HEK293 (cell line): ENCODE data around the gene GRM4.
A peak's percentile ranks its signal among the peaks of the same experiment; 100 is the strongest.

ENCODE experiments used
- CTCF ChIA-PET: fragments of 350-600 bp; formaldehyde crosslinking; extraction: SDS; loops from one replicate; lab custom pipeline; 2021; ENCODE audit warnings: antibody characterized with exemption; lab: Yijun Ruan, JAX
- POLR2A ChIA-PET: fragments of 300-600 bp; formaldehyde crosslinking; extraction: SDS; loops from one replicate; lab custom pipeline; 2020; ENCODE audit warnings: antibody characterized with exemption, inconsistent platforms; lab: Yijun Ruan, JAX
- H3K27ac ChIP-seq: fragments of 200-500 bp; sonication (Bioruptor generic); 2 replicates; pipeline ENCODE4 v1.5.1; 2014; ENCODE audit warnings: low read depth, low read length, control low read depth, inconsistent platforms; ENCODE audit errors: extremely low read depth
- H3K36me3 ChIP-seq, 2 experiments: fragments of 200-500 bp in 1 of 2; sonication (Bioruptor generic) in 1 of 2; 1 replicate in 1 of 2; 2 replicates in 1 of 2; pipeline ENCODE4 v1.5.1; 2014 to 2017; ENCODE audit warnings: inconsistent platforms in 2 of 2, low read length in 2 of 2; ENCODE audit not compliant: control insufficient read depth in 2 of 2, insufficient read depth in 1 of 2
- H3K4me1 ChIP-seq: fragments of 200-500 bp; sonication (Bioruptor generic); 2 replicates; pipeline ENCODE4 v1.5.1; 2014; ENCODE audit warnings: mild to moderate bottlenecking, low read length, inconsistent platforms; ENCODE audit not compliant: control insufficient read depth, insufficient read depth
- H3K4me3 ChIP-seq: 2 replicates; pipeline ENCODE4 v1.5.1; 2011; ENCODE audit warnings: low read depth, mild to moderate bottlenecking, control low read depth, low read length, moderate library complexity
- H3K9me3 ChIP-seq: fragments of 200-500 bp; sonication (Bioruptor generic); 2 replicates; pipeline ENCODE4 v1.5.1; 2014; ENCODE audit warnings: low read depth, low read length, inconsistent platforms; ENCODE audit not compliant: control insufficient read depth, insufficient read depth
- EGR2 ChIP-seq: fragments of 450-650 bp; formaldehyde crosslinking; IDR thresholded peaks from 2 replicates; pipeline ENCODE4 v1.5.1; 2016; ENCODE audit warnings: low read depth, missing biosample characterization, missing genetic modification characterization
- GLIS1 ChIP-seq: fragments of 450-650 bp; formaldehyde crosslinking; IDR thresholded peaks from 2 replicates; pipeline ENCODE4 v1.5.1; 2016; ENCODE audit warnings: missing biosample characterization, missing genetic modification characterization
- SCRT1 ChIP-seq: fragments of 450-650 bp; formaldehyde crosslinking; IDR thresholded peaks from 2 replicates; pipeline ENCODE4 v1.5.1; 2016; ENCODE audit warnings: missing biosample characterization, missing genetic modification characterization, borderline replicate concordance
- SCRT2 ChIP-seq: fragments of 450-650 bp; formaldehyde crosslinking; IDR thresholded peaks from 2 replicates; pipeline ENCODE4 v1.5.1; 2016; ENCODE audit warnings: missing biosample characterization, missing genetic modification characterization
- SETDB1 ChIP-seq: IDR thresholded peaks from one replicate; pipeline ENCODE4 v1.6.1; 2017; ENCODE audit warnings: mild to moderate bottlenecking, low read length, moderate library complexity, mixed read lengths; ENCODE audit not compliant: insufficient read length
- TRIM28 ChIP-seq: IDR thresholded peaks from 2 replicates; pipeline ENCODE4 v1.6.1; 2011; ENCODE audit warnings: low read length, control low read depth, borderline replicate concordance
- ZIC2 ChIP-seq: fragments of 450-650 bp; formaldehyde crosslinking; IDR thresholded peaks from 2 replicates; pipeline ENCODE4 v1.5.1; 2016; ENCODE audit warnings: missing biosample characterization, missing genetic modification characterization
- ZNF16 ChIP-seq: fragments of 450-650 bp; formaldehyde crosslinking; IDR thresholded peaks from 2 replicates; pipeline ENCODE4 v1.5.1; 2016; ENCODE audit warnings: low read depth, missing biosample characterization, missing genetic modification characterization
- ZNF335 ChIP-seq: fragments of 450-650 bp; formaldehyde crosslinking; conservative IDR thresholded peaks from 2 replicates; pipeline ENCODE4 v1.5.1; 2016; ENCODE audit warnings: missing biosample characterization, missing genetic modification characterization
- ZNF366 ChIP-seq: fragments of 450-650 bp; formaldehyde crosslinking; conservative IDR thresholded peaks from 2 replicates; pipeline ENCODE4 v1.5.1; 2016; ENCODE audit warnings: missing biosample characterization, missing genetic modification characterization
- ZSCAN30 ChIP-seq: fragments of 450-650 bp; IDR thresholded peaks from 2 replicates; pipeline ENCODE4 v1.5.1; 2018; ENCODE audit warnings: missing biosample characterization, mild to moderate bottlenecking, missing genetic modification characterization, moderate library complexity
- TF ChIP-seq, protein P1 (sequence below): fragments of 450-650 bp; formaldehyde crosslinking; IDR thresholded peaks from 2 replicates; pipeline ENCODE4 v1.5.1; 2017; ENCODE audit warnings: missing biosample characterization, missing genetic modification characterization
- TF ChIP-seq, protein P2 (sequence below): fragments of 450-650 bp; formaldehyde crosslinking; optimal IDR thresholded peaks from 2 replicates; pipeline ENCODE3; 2016; ENCODE audit warnings: missing biosample characterization, mild to moderate bottlenecking, missing genetic modification characterization
- TF ChIP-seq, protein P3 (sequence below): fragments of 450-650 bp; formaldehyde crosslinking; IDR thresholded peaks from 2 replicates; pipeline ENCODE4 v1.5.1; 2016; ENCODE audit warnings: missing biosample characterization, missing genetic modification characterization
- TF ChIP-seq, protein P4 (sequence below): fragments of 450-650 bp; formaldehyde crosslinking; IDR thresholded peaks from 2 replicates; pipeline ENCODE4 v1.5.1; 2016; ENCODE audit warnings: missing biosample characterization, missing genetic modification characterization

GRM4 gene

DNA sequence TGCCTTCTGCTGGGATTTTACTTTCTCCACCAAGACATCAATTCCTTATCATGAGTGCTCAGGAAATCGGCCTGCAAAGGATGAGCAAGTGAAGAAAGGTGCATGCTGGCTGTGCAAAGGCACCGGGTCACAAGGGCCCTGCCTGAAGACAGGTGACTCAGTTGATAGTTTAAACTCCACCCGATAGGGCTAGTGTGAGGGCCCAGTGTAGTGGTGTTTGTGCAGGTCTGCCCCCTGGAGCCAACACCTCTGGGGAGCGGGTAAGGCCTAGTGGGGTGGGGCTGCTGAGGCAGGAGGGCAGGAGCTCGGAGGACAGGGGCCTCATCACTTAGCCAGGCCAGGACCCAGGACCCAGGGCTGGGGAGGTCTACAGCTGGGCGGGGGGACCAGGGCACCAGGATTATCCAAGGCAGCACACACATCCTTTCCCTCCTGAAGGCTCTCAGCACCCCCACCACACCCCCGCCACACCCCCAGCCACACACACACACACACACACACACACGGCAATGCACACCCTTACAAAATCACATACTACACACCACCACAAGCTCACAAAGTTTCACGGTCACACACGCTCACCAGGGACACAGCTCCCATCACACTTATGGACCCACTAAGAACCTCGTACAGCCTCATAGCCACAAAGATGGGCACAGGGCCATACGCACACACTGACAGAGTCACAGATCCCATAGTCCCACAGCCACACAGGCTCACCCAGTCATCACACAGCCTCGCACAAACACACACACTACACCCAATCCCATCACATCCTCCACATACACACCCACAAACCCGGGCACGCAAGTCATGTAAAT, 75.4 kb downstream of the GRM4 start (continued):
- TF ChIP-seq, protein P1, sequence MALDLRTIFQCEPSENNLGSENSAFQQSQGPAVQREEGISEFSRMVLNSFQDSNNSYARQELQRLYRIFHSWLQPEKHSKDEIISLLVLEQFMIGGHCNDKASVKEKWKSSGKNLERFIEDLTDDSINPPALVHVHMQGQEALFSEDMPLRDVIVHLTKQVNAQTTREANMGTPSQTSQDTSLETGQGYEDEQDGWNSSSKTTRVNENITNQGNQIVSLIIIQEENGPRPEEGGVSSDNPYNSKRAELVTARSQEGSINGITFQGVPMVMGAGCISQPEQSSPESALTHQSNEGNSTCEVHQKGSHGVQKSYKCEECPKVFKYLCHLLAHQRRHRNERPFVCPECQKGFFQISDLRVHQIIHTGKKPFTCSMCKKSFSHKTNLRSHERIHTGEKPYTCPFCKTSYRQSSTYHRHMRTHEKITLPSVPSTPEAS (tag by site-specific recombination), result peak; percentile 97

DNA sequence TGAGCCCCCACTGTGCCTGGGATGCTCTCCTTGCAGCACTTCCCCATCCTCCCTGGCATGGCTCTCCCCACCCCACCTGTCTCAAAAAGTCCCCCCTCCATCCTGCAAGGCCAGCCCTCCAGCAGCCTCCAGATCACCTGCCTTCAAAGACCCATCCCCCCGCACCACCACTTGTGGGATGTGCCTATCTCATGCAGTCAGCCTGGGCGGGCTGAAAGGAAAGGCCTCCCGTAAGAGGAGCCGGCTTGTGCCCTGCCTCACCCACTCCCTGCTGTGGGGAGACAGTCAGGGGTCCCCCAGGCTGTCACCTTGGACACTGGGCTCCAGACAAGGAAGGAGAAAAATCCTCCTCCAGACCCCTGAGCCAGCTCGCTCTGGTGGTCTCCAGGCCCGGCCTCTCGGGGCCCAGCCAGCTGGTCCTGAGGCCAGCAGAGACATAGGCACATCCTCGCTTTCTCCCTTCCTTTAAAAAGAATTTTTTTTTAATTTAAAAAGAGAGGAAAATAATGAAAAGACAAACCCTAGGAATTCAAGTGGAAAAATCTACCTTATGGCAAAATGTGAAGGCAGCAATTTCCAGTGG, 77.3 kb downstream of the GRM4 start:
- Histone ChIP-seq H3K27ac (no peak overlapping the region), H3K4me1 (no peaks in the 10 kb centered on the region), H3K4me3 (no peak overlapping the region), H3K36me3 (no peaks in the 10 kb centered on the region), H3K9me3 (no peaks in the 10 kb centered on the region)
- POLR2A ChIA-PET, result no interaction called here
- TF ChIP-seq SCRT2 (tag by site-specific recombination) (peak; percentile 44; the same call in 1 of the 2 replicates), ZNF16 (tag by site-specific recombination) (no peak), EGR2 (tag by site-specific recombination) (peak; percentile 24; the same call in 1 of the 2 replicates)
- CTCF ChIA-PET, result interaction anchor here (0.7 to 3.4 kb wide), 7 partner anchors 9 to 297 kb away, joined by 3 to 23 read pairs (median 3); no protein-coding TSS in a partner anchor

DNA sequence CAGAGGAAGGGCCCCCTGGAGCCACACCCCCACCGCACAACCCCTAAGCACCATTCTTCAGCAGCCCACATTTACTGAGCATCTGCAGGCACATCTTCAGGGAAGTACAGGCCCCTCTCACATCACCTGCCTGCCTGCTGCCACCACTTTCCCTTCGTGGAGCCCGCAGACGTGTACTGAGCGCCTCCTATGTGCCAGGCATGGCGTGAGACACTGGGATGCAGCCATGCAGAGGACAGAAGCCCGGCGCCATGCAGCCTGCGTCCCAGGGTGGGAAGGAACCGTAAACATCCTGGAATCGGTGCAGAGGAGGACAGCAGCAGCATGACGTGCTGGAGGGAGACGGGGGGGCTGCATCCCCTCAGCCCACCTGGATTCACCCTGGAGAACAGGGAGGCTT, 78.1 kb downstream of the GRM4 start:
- Histone ChIP-seq H3K27ac (no peak overlapping the region), H3K9me3 (no peaks in the 10 kb centered on the region), H3K4me3 (no peak overlapping the region), H3K4me1 (no peaks in the 10 kb centered on the region), H3K36me3 (no peaks in the 10 kb centered on the region)
- ChIA-PET POLR2A (no interaction called here), CTCF (interaction anchor here (0.7 to 3.4 kb wide), 6 partner anchors 13 to 297 kb away, joined by 3 to 23 read pairs (median 4); no protein-coding TSS in a partner anchor)
- TF ChIP-seq TRIM28 (no peak), GLIS1 (0 out of 2 replicates have a peak, but pooled peaks have one; percentile 19)

DNA sequence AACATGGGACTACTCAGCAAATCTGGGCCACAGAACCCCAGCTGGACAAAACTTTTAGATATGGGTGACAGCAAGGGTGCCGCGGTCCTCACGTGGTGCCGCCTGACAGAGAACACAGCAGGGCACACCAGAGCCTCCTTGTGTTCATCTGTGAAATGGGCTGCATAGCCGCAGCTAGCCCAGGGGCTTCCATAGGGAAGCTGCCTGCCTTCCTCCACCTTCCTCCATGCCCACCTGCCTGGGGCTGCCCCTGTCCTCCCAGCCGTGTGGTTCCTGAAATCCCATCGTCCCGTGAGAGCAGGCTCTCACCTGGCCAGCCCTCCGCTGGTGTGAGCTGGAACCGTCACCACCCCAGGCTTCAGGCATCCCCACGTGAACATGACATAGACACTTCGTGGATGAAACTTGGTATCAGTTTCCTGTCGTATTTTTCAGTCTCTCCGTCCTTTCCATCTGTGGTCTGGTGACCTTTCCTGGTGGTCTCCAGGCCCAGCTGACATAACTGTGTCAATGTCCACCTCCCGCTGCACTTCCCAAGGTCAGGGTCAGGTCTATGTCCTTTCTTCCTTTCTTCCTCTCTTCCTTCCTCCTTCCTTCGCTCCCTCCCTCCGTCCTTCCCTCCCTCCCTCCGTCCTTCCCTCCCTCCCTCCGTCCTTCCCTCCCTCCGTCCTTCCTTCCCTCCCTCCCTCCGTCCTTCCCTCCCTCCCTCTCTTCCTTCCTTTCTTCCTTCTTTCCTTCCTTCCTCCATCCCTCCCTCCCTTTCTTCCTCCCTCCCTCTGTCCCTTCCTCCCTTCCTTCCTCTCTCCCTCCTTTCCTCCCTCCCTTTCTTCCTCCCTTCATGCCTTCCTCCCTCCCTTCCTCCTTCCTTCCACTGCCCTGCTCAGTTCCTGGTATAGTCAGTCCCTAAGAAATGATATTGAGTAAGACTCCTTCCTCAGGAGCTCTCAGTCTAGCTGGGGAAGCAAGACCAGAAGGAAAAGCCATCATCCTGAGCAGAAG, 78.8 kb downstream of the GRM4 start:
- no peak overlapping the region for H3K4me3 ChIP-seq
- no peaks in the 10 kb centered on the region for H3K4me1 ChIP-seq
- H3K9me3 ChIP-seq, result no peaks in the 10 kb centered on the region
- ChIA-PET POLR2A (no interaction called here), CTCF (interaction anchor here (0.7 to 3.4 kb wide), 4 partner anchors 13 to 296 kb away, joined by 4 to 23 read pairs (median 4); no protein-coding TSS in a partner anchor)
- H3K27ac ChIP-seq, result no peak overlapping the region
- TF ChIP-seq ZNF366 (tag by site-specific recombination) (peak; percentile 97), TRIM28 (no peak)
- H3K36me3 ChIP-seq, result no peaks in the 10 kb centered on the region

DNA sequence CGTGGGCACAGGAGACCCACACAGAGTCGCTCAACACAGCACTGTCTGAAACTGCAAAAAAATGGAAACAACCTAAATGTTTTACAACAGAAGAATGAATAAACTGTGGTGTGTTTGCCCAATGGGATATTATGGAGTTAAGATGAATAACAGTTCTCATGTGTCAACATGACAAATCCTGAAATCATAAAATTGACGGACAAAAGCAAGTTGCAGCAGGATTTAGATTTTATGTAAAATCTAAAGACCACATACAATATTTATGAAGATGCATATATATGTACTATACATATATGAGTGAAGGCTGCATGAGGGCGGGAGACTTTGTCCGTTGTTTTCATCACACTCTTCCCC, 79.7 kb downstream of the GRM4 start:
- no peaks in the 10 kb centered on the region for H3K36me3 ChIP-seq
- no peak overlapping the region for H3K4me3 ChIP-seq
- no peaks in the 10 kb centered on the region for H3K9me3 ChIP-seq
- no peak overlapping the region for H3K27ac ChIP-seq
- CTCF ChIA-PET, result interaction anchor here (0.6 kb wide), 1 partner anchor 452 kb away, joined by 3 read pairs; no protein-coding TSS in a partner anchor
- no peaks in the 10 kb centered on the region for H3K4me1 ChIP-seq
- POLR2A ChIA-PET, result no interaction called here
- TF ChIP-seq SETDB1 (no peak), ZIC2 (tag by site-specific recombination) (no peak), ZNF335 (tag by site-specific recombination) (no peak), ZSCAN30 (no peak), SCRT1 (tag by site-specific recombination) (no peak)
- TF ChIP-seq, protein P2, sequence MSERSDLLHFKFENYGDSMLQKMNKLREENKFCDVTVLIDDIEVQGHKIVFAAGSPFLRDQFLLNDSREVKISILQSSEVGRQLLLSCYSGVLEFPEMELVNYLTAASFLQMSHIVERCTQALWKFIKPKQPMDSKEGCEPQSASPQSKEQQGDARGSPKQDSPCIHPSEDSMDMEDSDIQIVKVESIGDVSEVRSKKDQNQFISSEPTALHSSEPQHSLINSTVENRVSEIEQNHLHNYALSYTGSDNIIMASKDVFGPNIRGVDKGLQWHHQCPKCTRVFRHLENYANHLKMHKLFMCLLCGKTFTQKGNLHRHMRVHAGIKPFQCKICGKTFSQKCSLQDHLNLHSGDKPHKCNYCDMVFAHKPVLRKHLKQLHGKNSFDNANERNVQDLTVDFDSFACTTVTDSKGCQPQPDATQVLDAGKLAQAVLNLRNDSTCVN (tag by site-specific recombination), result no peak
- TF ChIP-seq, protein P3, sequence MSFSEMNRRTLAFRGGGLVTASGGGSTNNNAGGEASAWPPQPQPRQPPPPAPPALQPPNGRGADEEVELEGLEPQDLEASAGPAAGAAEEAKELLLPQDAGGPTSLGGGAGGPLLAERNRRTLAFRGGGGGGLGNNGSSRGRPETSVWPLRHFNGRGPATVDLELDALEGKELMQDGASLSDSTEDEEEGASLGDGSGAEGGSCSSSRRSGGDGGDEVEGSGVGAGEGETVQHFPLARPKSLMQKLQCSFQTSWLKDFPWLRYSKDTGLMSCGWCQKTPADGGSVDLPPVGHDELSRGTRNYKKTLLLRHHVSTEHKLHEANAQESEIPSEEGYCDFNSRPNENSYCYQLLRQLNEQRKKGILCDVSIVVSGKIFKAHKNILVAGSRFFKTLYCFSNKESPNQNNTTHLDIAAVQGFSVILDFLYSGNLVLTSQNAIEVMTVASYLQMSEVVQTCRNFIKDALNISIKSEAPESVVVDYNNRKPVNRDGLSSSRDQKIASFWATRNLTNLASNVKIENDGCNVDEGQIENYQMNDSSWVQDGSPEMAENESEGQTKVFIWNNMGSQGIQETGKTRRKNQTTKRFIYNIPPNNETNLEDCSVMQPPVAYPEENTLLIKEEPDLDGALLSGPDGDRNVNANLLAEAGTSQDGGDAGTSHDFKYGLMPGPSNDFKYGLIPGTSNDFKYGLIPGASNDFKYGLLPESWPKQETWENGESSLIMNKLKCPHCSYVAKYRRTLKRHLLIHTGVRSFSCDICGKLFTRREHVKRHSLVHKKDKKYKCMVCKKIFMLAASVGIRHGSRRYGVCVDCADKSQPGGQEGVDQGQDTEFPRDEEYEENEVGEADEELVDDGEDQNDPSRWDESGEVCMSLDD, result no peak
- TF ChIP-seq, protein P4, sequence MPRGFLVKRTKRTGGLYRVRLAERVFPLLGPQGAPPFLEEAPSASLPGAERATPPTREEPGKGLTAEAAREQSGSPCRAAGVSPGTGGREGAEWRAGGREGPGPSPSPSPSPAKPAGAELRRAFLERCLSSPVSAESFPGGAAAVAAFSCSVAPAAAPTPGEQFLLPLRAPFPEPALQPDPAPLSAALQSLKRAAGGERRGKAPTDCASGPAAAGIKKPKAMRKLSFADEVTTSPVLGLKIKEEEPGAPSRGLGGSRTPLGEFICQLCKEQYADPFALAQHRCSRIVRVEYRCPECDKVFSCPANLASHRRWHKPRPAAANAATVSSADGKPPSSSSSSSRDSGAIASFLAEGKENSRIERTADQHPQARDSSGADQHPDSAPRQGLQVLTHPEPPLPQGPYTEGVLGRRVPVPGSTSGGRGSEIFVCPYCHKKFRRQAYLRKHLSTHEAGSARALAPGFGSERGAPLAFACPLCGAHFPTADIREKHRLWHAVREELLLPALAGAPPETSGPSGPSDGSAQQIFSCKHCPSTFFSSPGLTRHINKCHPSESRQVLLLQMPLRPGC, result no peak
